Osteoblast (primary cell): ENCODE results near the gene HASPIN. TPM values are rescaled to one million over a fixed set of nuclear protein-coding genes. Genes with fewer than 3 reads are reported as not detected.
A peak's percentile ranks its signal among the peaks of the same experiment; 100 is the strongest.

Experiments
- DNase-seq: peaks from one replicate; pipeline ENCODE4 v3.0.0; 2011; ENCODE audit warnings: low spot score, mixed read lengths; ENCODE audit not compliant: insufficient read length; ENCODE audit errors: missing footprints
- H2AFZ ChIP-seq: 2 replicates; pipeline ENCODE4 v1.6.0; 2011; ENCODE audit warnings: mild to moderate bottlenecking, low read length
- H3K27ac ChIP-seq: 2 replicates; pipeline ENCODE4 v1.5.1; 2011; ENCODE audit warnings: mild to moderate bottlenecking, low read depth, low read length, moderate library complexity
- H3K27me3 ChIP-seq: 2 replicates; pipeline ENCODE4 v1.6.0; 2012; ENCODE audit warnings: mild to moderate bottlenecking, control low read depth, inconsistent platforms, low read length, moderate library complexity; ENCODE audit not compliant: insufficient read depth
- H3K36me3 ChIP-seq: 2 replicates; pipeline ENCODE4 v1.5.1; 2011; ENCODE audit warnings: mild to moderate bottlenecking, low read length, control low read depth, moderate library complexity; ENCODE audit not compliant: insufficient read depth
- H3K4me1 ChIP-seq: 2 replicates; pipeline ENCODE4 v1.5.1; 2011; ENCODE audit warnings: mild to moderate bottlenecking, low read length, control low read depth, moderate library complexity; ENCODE audit not compliant: insufficient read depth
- H3K4me2 ChIP-seq: 2 replicates; pipeline ENCODE4 v1.6.0; 2011; ENCODE audit warnings: mild to moderate bottlenecking, low read length; ENCODE audit not compliant: insufficient read depth
- H3K4me3 ChIP-seq: fragments of 200-600 bp; sonication (generic); 3 replicates; pipeline ENCODE4 v1.5.1; 2012; ENCODE audit warnings: mild to moderate bottlenecking, low read length, inconsistent platforms; ENCODE audit not compliant: insufficient read depth
- H3K79me2 ChIP-seq: 2 replicates; pipeline ENCODE4 v1.6.0; 2012; ENCODE audit warnings: mild to moderate bottlenecking, low read length, control low read depth, inconsistent platforms; ENCODE audit not compliant: insufficient read depth
- H3K9me3 ChIP-seq: 2 replicates; pipeline ENCODE4 v1.5.1; 2011; ENCODE audit warnings: low read depth, low read length, control low read depth
- H4K20me1 ChIP-seq: 2 replicates; pipeline ENCODE4 v1.6.0; 2012; ENCODE audit warnings: mild to moderate bottlenecking, low read length, control low read depth; ENCODE audit not compliant: insufficient read depth
- CTCF ChIP-seq: IDR thresholded peaks from 2 replicates; pipeline ENCODE4 v1.5.1; 2011; ENCODE audit warnings: mild to moderate bottlenecking, low read depth, low read length, moderate library complexity; ENCODE audit errors: extremely low read depth
- total RNA-seq: library from RNA; depleted of rRNA; stranded (reverse); fragments of >200 nt; gene quantifications from 2 replicates; pipeline ENCODE4 v1.2.3, GENCODE V29; 2012

Gene HASPIN
- total RNA-seq, 1 donor, result 1.4 TPM

- H4K20me1 ChIP-seq, result no peaks in the 10 kb centered on the region
- no peak overlapping the region for H2AFZ ChIP-seq
- no peak overlapping the region for H3K4me3 ChIP-seq
- H3K27ac ChIP-seq, result no peak overlapping the region
- no peaks in the 10 kb centered on the region for H3K4me1 ChIP-seq
- TF ChIP-seq CTCF, result no peak
- no peaks in the 10 kb centered on the region for H3K79me2 ChIP-seq
- H3K36me3 ChIP-seq, result no peaks in the 10 kb centered on the region
- peaks cover 3% of the 10 kb centered on the region for H3K9me3 ChIP-seq
- DNase-seq, result peak; percentile 58
- H3K4me2 ChIP-seq, result no peak overlapping the region
- no peaks in the 10 kb centered on the region for H3K27me3 ChIP-seq
Observed at GRCh38 chr17:3761036-3761917, 37.6 kb downstream of the HASPIN start.

- Histone ChIP-seq H3K4me3 (no peak overlapping the region), H3K4me2 (no peak overlapping the region), H3K36me3 (no peaks in the 10 kb centered on the region), H2AFZ (no peak overlapping the region), H3K4me1 (no peaks in the 10 kb centered on the region), H3K27ac (no peak overlapping the region), H3K9me3 (peaks cover 3% of the 10 kb centered on the region), H3K79me2 (no peaks in the 10 kb centered on the region), H4K20me1 (no peaks in the 10 kb centered on the region), H3K27me3 (no peaks in the 10 kb centered on the region)
- peak; percentile 65 for DNase-seq
- TF ChIP-seq CTCF, result no peak
Observed at GRCh38 chr17:3761918-3762380, 38.2 kb downstream of the HASPIN start.

GRCh38 chr17:3762922-3763776 is 39.4 kb downstream of the HASPIN start:
- H3K4me2 ChIP-seq, result no peak overlapping the region
- H3K27ac ChIP-seq, result no peak overlapping the region
- peak; percentile 37 for DNase-seq

More at GRCh38 chr17:3762922-3763776, 39.4 kb downstream of the HASPIN start:
- H3K36me3 ChIP-seq, result no peaks in the 10 kb centered on the region
- H3K4me1 ChIP-seq, result no peaks in the 10 kb centered on the region
- H2AFZ ChIP-seq, result no peak overlapping the region
- TF ChIP-seq CTCF, result no peak
- no peaks in the 10 kb centered on the region for H4K20me1 ChIP-seq
- H3K27me3 ChIP-seq, result no peaks in the 10 kb centered on the region
- peaks cover 3% of the 10 kb centered on the region for H3K9me3 ChIP-seq
- no peaks in the 10 kb centered on the region for H3K79me2 ChIP-seq
- H3K4me3 ChIP-seq, result no peak overlapping the region
